Activated CD8-positive, alpha-beta T cell treated with anti-CD3 and anti-CD28 coated beads for 36 hours (primary cell): ENCODE measurements around the gene ATOX1. TPM values are rescaled to one million over a fixed set of nuclear protein-coding genes. Genes with fewer than 3 reads are reported as not detected.
"Not testable (repeated sequence)": the region's sequence is repeated elsewhere in the genome, so short reads cannot be mapped to it uniquely, and the experiment has no call there.

Source experiments
- ATAC-seq: fragments of 200-7000 bp; cut with Tn5 transposase; one replicate; pipeline ENCODE4 v1.10.0; 2021; ENCODE audit warnings: mild to moderate bottlenecking, moderate library complexity
- CTCF ChIA-PET: fragments of 350-600 bp; sonication (Branson Sonifier 250); formaldehyde crosslinking; loops from one replicate; lab custom pipeline; 2021; ENCODE audit warnings: antibody characterized with exemption; lab: Charles Lee
- POLR2A ChIA-PET: fragments of 350-600 bp; sonication (Branson Sonifier 250); formaldehyde crosslinking; loops from one replicate; lab custom pipeline; 2021; ENCODE audit warnings: antibody characterized with exemption; lab: Charles Lee
- DNase-seq: peaks from one replicate; pipeline ENCODE4 v3.0.0-alpha.2; 2020
- H3K27ac Mint-ChIP-seq: one replicate; pipeline ENCODE4 v1.8.0; 2021; ENCODE audit warnings: mild to moderate bottlenecking, mixed read lengths
- H3K27me3 Mint-ChIP-seq: one replicate; pipeline ENCODE4 v1.8.0; 2021; ENCODE audit warnings: mixed read lengths
- H3K36me3 Mint-ChIP-seq: one replicate; pipeline ENCODE4 v1.8.0; 2021; ENCODE audit warnings: low read depth, mixed read lengths
- H3K4me1 Mint-ChIP-seq: one replicate; pipeline ENCODE4 v1.8.0; 2021; ENCODE audit warnings: low read depth, mixed read lengths
- H3K4me3 Mint-ChIP-seq: one replicate; pipeline ENCODE4 v1.8.0; 2021; ENCODE audit warnings: mild to moderate bottlenecking, moderate library complexity, mixed read lengths
- H3K9me3 Mint-ChIP-seq: one replicate; pipeline ENCODE4 v1.8.0; 2021; ENCODE audit warnings: mixed read lengths
- CTCF ChIP-seq: fragments of 200-600 bp; IDR thresholded peaks from one replicate; pipeline ENCODE4 v1.8.0; 2022; ENCODE audit warnings: antibody characterized with exemption, mild to moderate bottlenecking
- intact Hi-C: fragments of 100-400 bp; cut with micrococcal nuclease; formaldehyde crosslinking; loops from one replicate; pipeline ENCODE4 v1.10.0; 2022
- total RNA-seq, 2 experiments: library from RNA; stranded (reverse); gene quantifications; one replicate each; pipeline ENCODE4 v1.2.3, GENCODE V29; 2021

ATOX1 gene
- total RNA-seq, 2 experiments from 2014 or later = 69.6 to 73.3 TPM

- H3K36me3 Mint-ChIP-seq = peaks cover 36% of the 10 kb centered on the region
- H3K4me1 Mint-ChIP-seq = peaks cover 64% of the 10 kb centered on the region
- ChIA-PET CTCF (interaction anchor here (0.8 to 1.5 kb wide), 3 partner anchors 13 to 44 kb away, joined by 3 read pairs; partner anchors contain the start of gene G3BP1), POLR2A (interaction anchor here (2.7 kb wide), 2 partner anchors 11 to 15 kb away, joined by 8 to 20 read pairs; partner anchors contain the start of gene G3BP1)
- no peaks in the 10 kb centered on the region for H3K9me3 Mint-ChIP-seq
- H3K4me3 Mint-ChIP-seq = no peak overlapping the region
- no peak for TF ChIP-seq CTCF
- peak overlapping the region; percentile 25 for H3K27ac Mint-ChIP-seq
- intact Hi-C loops = no loop called here
- no peaks in the 10 kb centered on the region for H3K27me3 Mint-ChIP-seq
- ATAC-seq = no peak
- no peak for DNase-seq
These were observed 25.7 kb upstream of the ATOX1 start for GRCh38 chr5:151784141-151784540.

- ChIA-PET POLR2A (interaction anchor here (2.7 kb wide), 1 partner anchor 11 kb away, joined by 20 read pairs; the partner anchor contains the start of gene G3BP1), CTCF (interaction anchor here (1.5 kb wide), 1 partner anchor 44 kb away, joined by 3 read pairs; no protein-coding TSS in a partner anchor)
- ATAC-seq, H3K27me3 Mint-ChIP-seq, H3K27ac Mint-ChIP-seq, H3K9me3 Mint-ChIP-seq, H3K4me3 Mint-ChIP-seq, intact Hi-C loops, DNase-seq: not testable (repeated sequence)
- peaks cover 68% of the 10 kb centered on the region for H3K4me1 Mint-ChIP-seq
- peaks cover 38% of the 10 kb centered on the region for H3K36me3 Mint-ChIP-seq
These were observed 25.2 kb upstream of the ATOX1 start for GRCh38 chr5:151783664-151784063.

GRCh38 chr5:151781201-151781600 lies 22.8 kb upstream of the ATOX1 start:
- Mint-ChIP-seq H3K27me3 (no peaks in the 10 kb centered on the region), H3K4me1 (peaks cover 79% of the 10 kb centered on the region), H3K36me3 (peaks cover 44% of the 10 kb centered on the region), H3K9me3 (no peaks in the 10 kb centered on the region), H3K4me3 (no peak overlapping the region), H3K27ac (peak overlapping the region; percentile 56)
- DNase-seq = no peak
- ATAC-seq = no peak
- ChIA-PET POLR2A (no interaction called here), CTCF (interaction anchor here (1.4 kb wide), 1 partner anchor 122 kb away, joined by 3 read pairs; no protein-coding TSS in a partner anchor)
- intact Hi-C loops = no loop called here
- no peak for TF ChIP-seq CTCF

- DNase-seq (no peak), ATAC-seq (no peak)
- Mint-ChIP-seq H3K9me3 (no peaks in the 10 kb centered on the region), H3K27me3 (no peaks in the 10 kb centered on the region), H3K27ac (peak overlapping the region; percentile 37), H3K4me1 (peaks cover 82% of the 10 kb centered on the region), H3K4me3 (no peak overlapping the region), H3K36me3 (peaks cover 50% of the 10 kb centered on the region)
- POLR2A ChIA-PET = interaction anchor here (0.5 kb wide), 1 partner anchor 52 kb away, joined by 3 read pairs; no protein-coding TSS in a partner anchor
- no peak for TF ChIP-seq CTCF
- CTCF ChIA-PET = interaction anchor here (1.4 kb wide), 1 partner anchor 121 kb away, joined by 3 read pairs; no protein-coding TSS in a partner anchor
- intact Hi-C loops = no loop called here
These were observed 21.9 kb upstream of the ATOX1 start for GRCh38 chr5:151780348-151780747.

- no peak for TF ChIP-seq CTCF
- Mint-ChIP-seq H3K27me3 (no peaks in the 10 kb centered on the region), H3K4me1 (peaks cover 84% of the 10 kb centered on the region), H3K4me3 (no peak overlapping the region), H3K9me3 (no peaks in the 10 kb centered on the region), H3K27ac (peak overlapping the region; percentile 68), H3K36me3 (peaks cover 56% of the 10 kb centered on the region)
- CTCF ChIA-PET = no interaction called here
- intact Hi-C loops = no loop called here
- POLR2A ChIA-PET = interaction anchor here (0.5 kb wide), 1 partner anchor 52 kb away, joined by 3 read pairs; no protein-coding TSS in a partner anchor
- ATAC-seq = no peak
- DNase-seq = no peak
These were observed 21.2 kb upstream of the ATOX1 start for GRCh38 chr5:151779531-151780125.
